HL-60/S4 treated with phorbol 12-myristate 13-acetate at 8.2 ng/mL for 4 days and 3 days (cell line): ENCODE results near the gene C16orf90.
"Not testable (repeated sequence)": the region's sequence is repeated elsewhere in the genome, so short reads cannot be mapped to it uniquely, and the experiment has no call there.

Source experiments
- in situ Hi-C: fragments of 300-500 bp; cut with MboI; formaldehyde crosslinking; loops from 2 replicates; pipeline ENCODE4 v1.15.0; 2022; ENCODE audit warnings: low sequenced_read_pairs

Gene C16orf90

GRCh38 chr16:3485097-3485745 is 10.1 kb downstream of the C16orf90 start:
- in situ Hi-C loops: no loop called here

GRCh38 chr16:3484318-3485096 is 10.8 kb downstream of the C16orf90 start:
- in situ Hi-C loops: no loop called here

DNA sequence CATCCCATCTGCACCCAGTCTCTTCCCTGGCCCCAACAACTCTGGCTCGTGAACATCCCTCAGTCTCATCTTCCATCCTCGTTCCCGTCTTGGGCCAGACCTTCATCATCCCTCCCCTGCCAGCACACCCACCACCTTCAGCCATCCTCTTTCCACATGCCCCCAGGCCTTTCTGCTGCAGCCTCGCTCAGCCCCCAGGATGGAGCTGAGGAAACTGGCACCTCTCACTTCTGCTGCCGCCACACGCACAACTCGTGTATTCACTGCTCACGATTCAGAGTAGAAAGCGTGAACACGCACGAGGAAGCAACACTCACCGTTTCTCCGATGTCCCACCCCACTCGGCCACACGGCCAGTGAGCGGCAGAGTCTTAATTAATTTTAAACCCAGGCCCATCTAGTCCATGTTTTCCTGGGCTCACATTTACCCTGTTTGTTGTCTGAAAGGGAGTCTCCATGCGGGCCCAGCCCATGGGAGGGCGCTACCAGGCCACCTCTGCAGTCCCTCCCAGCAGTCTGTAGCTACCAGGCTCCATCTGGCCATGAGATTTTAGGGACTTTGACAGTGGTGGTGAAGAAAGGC is 12.5 kb downstream of the C16orf90 start:
- in situ Hi-C loops: no loop called here

DNA sequence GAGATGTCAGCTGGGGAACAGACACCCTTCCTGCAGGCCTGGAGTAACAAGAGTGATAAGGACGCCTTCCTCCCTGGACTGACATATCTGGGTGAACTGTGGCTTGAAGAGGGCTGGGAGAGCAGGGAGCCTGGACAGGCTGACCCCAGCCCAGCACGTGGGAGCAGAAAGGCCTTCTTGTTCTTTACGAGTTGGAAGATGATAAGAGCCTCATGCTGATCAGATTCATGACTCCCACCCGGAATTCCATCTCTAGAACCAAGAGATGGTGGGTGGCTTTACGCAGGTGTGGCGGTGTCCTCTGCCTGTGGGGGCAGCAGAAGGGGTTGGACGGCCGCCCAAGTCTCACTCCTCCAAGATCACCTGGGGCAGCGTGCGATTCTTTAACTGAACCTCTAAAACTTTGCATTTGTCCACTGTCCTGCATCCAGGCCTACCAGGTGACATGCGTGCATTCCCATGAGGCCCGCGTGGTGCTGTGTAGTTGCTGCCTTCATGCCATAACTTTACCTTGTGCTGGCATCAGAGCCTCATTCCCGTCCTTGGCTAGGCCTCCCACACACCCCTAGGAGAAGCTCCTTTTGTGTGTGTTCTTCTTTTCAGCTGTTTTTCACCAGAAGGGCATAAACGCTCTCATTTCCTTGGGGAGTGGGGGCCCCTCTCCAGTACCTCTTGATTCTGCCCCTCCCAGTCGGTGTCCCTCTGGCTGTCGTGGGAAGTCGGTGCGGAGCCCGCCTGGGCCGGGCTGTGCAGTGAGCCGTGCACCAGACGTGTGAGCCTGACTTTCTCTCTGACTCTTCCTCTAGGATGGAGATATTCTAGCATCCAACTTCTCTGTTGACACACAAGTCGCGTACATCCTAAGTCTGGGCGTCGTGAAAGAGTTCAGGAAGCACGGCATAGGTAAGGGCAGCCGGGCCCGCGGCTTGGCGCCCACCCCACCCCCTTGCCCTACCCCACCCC is 13.3 kb downstream of the C16orf90 start:
- in situ Hi-C loops: no loop called here

- in situ Hi-C loops: no loop called here
Observed at GRCh38 chr16:3480901-3481695, 14.2 kb downstream of the C16orf90 start.

- in situ Hi-C loops: no loop called here
Observed at GRCh38 chr16:3479654-3480216, 15.6 kb downstream of the C16orf90 start.

GRCh38 chr16:3478242-3478925 is 16.9 kb downstream of the C16orf90 start:
- in situ Hi-C loops: no loop called here

DNA sequence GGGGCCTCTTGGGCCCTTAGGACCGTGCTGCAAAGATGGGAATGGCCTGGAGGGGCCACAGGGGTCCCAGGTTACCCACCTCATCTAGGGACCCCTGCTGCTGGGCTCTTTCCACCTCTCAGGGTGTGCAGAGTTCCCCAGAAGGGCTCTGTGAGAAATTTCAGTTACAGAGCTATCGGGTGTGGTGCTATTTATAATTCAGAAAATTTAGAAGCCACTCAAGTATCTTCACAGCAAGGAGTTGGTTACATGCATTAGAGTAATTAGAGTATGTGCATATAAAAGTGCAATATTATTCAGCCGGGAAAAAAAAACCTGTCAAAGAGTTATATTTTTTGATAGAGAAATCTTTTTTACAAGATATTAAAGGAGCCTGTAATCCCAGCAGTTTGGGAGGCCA is 18.9 kb downstream of the C16orf90 start:
- in situ Hi-C loops: no loop called here

GRCh38 chr16:3475604-3476375 is 19.5 kb downstream of the C16orf90 start:
- in situ Hi-C loops: no loop called here

- in situ Hi-C loops: not testable (repeated sequence)
Observed at GRCh38 chr16:3474870-3475269, 20.4 kb downstream of the C16orf90 start.

DNA sequence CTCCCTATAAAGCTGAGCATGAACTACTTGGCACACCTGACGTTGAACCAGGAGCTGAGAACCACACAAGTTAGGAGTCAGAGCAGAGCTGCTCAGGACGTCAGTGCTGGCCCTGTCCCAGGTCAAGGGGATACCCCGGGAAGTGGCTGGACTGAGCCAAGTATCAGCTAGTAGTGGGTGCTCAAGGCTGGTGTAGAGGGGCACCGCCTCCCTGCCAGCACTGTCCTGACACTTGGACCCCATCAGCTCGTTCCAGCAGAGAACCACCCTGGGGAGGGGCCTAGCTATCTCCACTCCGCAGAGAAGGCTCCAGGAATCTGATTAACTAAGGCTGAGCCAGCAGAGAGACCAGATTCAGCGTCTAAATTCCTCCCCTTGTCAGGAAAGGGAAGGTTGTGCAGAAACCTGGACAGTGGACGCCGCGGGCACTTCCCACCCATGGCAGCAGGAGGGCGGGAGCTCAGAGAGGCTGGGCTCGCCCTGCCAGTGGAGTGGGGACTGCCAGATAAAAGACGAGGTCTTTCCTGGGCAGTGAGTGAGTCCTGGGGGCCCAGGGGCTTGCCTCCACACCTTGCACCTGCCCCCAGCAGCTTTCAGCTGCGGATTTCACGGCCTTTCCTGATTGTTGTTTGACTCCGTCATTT is 21.0 kb downstream of the C16orf90 start:
- in situ Hi-C loops: no loop called here

GRCh38 chr16:3473596-3473943 is 21.7 kb downstream of the C16orf90 start:
- in situ Hi-C loops: not testable (repeated sequence)

GRCh38 chr16:3472878-3473595 is 22.3 kb downstream of the C16orf90 start:
- in situ Hi-C loops: no loop called here

DNA sequence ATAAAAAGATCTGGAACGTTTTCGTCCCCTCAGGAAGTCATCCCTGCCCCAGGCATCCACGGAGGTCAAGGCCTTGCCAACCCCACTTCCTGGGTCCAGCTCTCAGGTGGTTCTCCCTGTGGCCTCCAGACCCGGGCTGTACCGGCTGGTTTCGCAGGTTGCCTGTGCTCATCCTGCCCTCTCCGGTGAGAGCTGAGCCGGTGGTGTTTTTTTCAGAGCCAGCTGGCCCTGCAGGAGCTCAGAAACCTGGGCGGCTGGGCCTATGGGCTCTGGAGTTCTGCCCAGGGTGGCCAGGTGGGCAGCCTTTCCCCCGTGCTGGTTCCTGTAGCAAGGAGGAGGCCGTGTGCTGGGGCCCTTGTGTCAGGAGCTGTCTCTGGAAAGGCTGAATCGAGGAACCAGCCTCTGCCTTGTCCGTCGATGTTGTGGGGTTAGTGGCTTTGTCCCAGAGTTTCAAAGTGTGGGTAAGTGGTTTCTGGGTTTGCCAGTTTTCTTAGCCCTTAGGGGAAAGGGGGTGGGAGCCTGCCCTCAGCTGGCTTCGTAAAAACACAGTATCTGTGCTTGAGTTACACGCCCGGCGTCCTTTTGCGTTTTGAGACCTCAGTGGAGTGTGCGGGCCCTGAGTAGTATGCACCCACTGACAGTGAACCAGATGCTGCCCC is 23.6 kb downstream of the C16orf90 start:
- in situ Hi-C loops: no loop called here

DNA sequence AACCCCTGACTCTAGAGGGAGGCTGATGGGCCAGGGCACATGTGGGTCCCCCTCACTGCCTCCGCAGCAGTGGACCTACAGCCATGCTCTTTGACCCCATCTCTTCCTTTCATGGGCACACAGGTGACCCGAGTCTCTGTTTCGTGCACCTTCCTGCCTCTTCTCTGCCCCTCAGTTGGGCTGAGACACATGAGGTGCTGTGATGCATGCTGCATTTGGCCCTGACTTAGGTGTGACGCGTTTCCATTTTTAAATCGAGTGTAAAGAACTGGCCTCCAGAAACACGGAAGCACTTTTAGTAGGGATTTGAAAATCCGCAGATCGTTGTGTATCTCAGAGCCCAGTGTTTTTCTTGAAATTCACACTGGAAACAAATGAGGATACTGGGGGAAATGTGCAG is 24.6 kb downstream of the C16orf90 start:
- in situ Hi-C loops: no loop called here

GRCh38 chr16:3469736-3470135 is 25.6 kb downstream of the C16orf90 start:
- in situ Hi-C loops: no loop called here

- in situ Hi-C loops: no loop called here
Observed at GRCh38 chr16:3468501-3468900, 26.8 kb downstream of the C16orf90 start.
